Fibroblast of pulmonary artery (primary cell): ENCODE measurements around the gene IDUA.

Source experiments
- DNase-seq: peaks from one replicate; pipeline ENCODE4 v3.0.0-alpha.2; 2010; ENCODE audit warnings: low read depth
- H3K4me3 ChIP-seq: replicated peaks from 2 replicates; pipeline ENCODE4 v1.5.1; 2011; ENCODE audit warnings: low read depth, mild to moderate bottlenecking, control low read depth, low read length, moderate library complexity
- TF ChIP-seq, protein P1 (sequence below): IDR thresholded peaks from 2 replicates; pipeline ENCODE4 v1.5.1; 2011; ENCODE audit warnings: mild to moderate bottlenecking, control low read depth, low read length, inconsistent platforms; ENCODE audit errors: missing control alignments

IDUA gene

DNA sequence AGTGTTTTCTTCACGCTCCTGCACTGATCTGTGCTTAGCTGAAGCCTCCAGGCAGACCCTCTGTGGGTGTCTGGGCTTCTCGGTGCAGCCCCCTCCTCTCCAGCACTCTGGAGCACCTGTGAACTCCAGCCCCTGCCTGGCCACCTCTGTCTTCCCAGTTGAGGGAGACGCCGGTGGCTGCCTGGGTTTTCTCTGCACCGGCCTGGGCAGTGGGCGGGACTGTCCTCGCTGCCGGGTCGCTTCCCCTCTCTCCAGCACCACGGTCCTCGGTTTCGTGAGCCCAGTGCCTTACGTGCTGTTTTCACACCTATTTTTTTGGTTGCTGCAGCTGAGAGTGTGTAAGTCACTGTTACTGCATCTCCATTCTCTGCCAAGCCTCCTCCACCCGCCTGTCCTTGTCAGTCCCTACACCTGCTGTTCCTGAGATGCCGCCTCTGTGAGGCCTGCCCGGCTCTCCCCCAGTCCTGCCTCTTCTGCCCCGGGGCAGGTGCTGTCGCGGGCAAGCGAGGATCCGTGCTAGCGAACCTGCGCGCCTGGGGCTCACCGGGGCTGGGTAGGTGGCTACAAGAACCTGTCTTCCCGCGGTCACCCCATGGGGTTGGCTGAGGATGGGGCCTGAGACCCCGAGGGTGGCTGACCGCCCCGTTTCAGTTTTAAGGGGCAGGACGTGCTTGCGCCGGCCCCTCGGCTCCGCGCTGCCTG is 22.1 kb downstream of the IDUA start:
- TF ChIP-seq, protein P1, sequence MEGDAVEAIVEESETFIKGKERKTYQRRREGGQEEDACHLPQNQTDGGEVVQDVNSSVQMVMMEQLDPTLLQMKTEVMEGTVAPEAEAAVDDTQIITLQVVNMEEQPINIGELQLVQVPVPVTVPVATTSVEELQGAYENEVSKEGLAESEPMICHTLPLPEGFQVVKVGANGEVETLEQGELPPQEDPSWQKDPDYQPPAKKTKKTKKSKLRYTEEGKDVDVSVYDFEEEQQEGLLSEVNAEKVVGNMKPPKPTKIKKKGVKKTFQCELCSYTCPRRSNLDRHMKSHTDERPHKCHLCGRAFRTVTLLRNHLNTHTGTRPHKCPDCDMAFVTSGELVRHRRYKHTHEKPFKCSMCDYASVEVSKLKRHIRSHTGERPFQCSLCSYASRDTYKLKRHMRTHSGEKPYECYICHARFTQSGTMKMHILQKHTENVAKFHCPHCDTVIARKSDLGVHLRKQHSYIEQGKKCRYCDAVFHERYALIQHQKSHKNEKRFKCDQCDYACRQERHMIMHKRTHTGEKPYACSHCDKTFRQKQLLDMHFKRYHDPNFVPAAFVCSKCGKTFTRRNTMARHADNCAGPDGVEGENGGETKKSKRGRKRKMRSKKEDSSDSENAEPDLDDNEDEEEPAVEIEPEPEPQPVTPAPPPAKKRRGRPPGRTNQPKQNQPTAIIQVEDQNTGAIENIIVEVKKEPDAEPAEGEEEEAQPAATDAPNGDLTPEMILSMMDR = no peak
- no peak for DNase-seq
- peak overlapping the region; percentile 60 for H3K4me3 ChIP-seq

DNA sequence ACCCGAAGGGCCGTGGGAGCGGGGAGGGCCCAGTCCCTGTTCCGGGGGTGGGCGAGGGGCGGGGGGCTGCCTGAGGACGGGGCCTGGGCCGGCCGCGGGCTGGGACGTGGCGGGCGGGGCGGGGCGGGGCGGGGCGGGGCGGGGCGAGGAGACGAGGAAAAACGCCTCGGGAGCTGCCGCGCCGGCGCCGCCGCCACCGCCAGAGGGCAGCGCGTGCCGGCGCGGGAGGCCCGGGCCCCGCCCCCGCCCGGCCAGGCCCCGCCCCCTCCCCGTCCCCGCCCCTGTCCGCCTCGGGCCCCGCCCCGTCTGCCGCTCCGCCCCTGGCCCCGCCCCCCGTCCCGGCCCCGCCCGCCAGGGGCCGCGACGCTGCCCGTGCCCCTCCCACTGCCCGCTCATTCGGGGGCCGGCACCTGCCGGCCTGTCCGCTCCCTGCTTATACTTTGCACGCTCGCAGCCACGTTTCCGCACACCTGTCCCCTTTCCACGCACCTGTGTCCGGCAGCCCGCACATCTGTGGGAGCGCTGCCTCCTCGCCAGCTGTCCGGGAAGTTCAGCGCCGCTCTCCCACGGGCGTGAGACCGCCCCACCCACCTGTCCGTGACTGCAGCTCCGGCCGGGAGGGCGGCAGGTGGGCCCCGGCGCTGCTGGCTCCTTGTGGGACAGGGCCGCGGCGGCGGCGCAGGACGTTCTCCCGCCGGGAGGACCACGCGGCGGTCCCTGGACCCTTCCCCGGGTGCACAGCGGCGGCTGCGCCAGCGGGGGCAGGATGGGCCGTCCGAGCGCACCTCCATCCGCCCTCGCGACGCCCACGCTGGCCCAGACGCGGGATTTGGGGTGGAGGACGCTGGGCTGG is 22.9 kb downstream of the IDUA start:
- peak overlapping the region; percentile 60 for H3K4me3 ChIP-seq
- DNase-seq = peak; percentile 56
- TF ChIP-seq, protein P1 = no peak

DNA sequence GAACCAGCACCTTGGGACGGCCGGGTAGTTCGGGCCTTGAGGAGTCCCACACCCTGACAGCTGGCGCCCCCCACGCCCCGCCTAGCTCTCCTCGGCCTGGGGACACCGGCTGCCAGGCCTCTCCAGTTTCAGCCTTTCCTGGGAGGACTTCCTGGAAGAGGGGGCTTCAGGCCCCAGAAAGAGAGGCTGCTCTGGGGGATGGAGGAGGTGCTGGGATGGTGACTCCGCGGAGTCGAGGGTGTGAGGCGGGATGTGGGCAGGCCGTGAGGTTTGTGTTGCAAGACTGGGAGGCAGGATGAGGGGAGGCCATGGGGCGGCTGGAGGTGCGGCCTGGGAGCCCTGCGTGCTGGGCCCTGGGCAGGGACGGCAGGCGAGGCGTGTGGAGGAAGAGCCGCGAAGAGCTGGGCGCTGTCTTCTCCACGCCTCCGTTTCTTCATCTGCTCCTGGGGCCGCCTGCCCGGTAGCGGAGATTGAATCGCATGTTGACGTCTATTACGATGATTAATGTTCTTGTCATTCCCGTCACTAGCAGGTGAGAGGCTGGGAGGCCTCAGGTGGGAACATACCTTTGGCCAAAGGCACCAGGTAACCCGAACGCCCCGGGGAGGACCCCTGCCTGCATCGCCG is 23.7 kb downstream of the IDUA start:
- TF ChIP-seq, protein P1 = no peak
- peak; percentile 85 for DNase-seq
- H3K4me3 ChIP-seq = peak overlapping the region; percentile 49

DNA sequence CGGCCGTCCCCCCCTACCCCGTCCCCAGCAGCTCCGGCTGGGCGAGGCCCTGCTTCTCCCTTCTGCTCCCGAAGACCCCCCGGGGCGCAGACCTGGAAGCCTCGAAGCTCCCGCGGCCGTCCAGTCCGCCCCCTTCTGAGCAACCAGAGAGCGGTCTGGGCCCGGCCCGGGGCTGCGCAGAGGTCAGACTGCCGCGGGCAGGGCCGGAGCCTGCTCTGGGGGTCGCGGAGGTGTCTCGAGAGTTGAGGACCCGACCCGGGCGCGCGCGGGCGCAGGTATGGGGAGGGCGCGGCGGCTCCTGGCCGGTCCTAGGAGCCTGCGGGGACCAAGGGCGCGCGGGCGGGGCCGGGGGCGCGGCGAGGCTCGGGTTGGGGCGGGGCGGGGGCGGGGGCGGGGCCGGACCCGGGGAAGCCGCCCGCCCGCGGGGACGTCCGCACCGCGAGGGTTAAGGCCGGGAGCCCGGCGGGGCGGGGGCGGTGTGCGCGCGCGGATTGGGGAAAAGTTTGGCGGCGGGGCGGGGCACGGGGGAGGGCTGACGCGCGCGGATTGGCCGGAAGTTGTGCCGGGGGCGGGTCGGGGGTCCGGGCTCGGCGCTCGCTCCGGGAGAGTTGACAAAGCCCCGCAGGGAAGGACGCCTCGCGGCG is 24.3 kb downstream of the IDUA start, which contains the start of gene FGFRL1:
FGFRL1 (plus strand) TSS at position 605 of the 644 bp plus-strand sequence. CDS start 860 bp downstream, outside the sequence.
- TF ChIP-seq, protein P1 = no peak
- DNase-seq = peak; percentile 87
- H3K4me3 ChIP-seq = peak within 1 kb of the TSS; percentile 53

DNA sequence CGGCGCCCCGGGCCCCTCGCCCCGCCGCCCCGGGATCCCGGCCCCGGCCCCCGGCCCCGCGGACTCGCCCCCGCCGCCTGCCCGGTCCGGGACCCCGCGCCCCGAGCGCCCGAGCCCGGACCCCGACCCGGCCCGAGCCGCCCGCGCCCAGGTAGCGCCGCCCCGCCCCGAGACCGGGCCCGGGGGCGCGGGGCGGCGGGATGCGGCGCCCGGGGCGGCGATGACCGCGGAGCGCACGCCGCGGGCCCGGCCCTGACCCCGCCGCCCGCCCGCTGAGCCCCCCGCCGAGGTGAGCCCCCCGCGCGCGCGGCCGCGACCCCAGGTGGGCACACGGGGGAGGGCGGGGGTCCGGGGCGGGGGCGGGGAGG is 24.8 kb downstream of the IDUA start:
- no peak for DNase-seq
- peak overlapping the region; percentile 53 for H3K4me3 ChIP-seq
- TF ChIP-seq, protein P1 = no peak

DNA sequence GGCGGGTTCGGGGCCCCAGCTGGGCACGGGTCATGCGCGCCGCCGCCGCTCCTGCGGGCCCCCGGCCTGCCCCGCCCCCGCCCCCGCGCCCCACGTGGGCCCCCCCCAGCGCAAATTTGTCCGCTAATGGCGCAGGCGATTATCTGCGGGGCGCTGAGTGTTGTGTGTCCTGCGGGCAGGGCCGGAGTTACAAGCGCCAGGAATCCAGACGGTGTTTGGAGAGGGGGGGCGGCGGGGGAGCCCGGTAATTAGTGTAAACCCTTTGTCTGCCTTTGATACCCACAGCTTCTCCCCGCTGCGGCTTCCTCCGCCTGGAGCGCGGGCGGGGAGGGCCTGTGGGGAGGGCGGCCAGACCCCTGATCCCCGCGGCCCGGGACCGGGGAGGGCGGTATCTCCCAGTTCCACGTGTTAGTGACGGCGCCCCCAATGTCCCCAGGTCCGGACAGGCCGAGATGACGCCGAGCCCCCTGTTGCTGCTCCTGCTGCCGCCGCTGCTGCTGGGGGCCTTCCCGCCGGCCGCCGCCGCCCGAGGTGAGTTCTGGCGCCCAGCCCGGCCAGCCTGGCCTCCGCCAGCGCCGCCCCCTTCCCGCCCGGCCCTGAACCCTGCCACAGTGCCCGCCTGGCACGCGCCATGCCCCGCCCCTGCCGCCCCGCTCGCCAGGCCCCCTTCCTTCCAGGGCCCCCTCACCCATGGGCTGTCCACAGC is 25.3 kb downstream of the IDUA start:
- DNase-seq = no peak
- TF ChIP-seq, protein P1 = no peak
- H3K4me3 ChIP-seq = peak overlapping the region; percentile 53
